K562 (cell line): ENCODE measurements around the gene TTC27. TPM values are rescaled to one million over a fixed set of nuclear protein-coding genes. Genes with fewer than 3 reads are reported as not detected.
A peak's percentile ranks its signal among the peaks of the same experiment; 100 is the strongest.

ENCODE experiments used
- CEBPG ChIP-seq, 3 experiments: fragments of 200-800 bp in 1 of 3; sonication (Bioruptor generic) in 1 of 3; sonication (generic) in 1 of 3; formaldehyde crosslinking in 1 of 3; IDR thresholded peaks in 2 of 3; conservative IDR thresholded peaks in 1 of 3; 2 replicates each; pipeline versions ENCODE4 v1.6.1 to v1.8.0; 2016 to 2022; ENCODE audit warnings: missing compliant biosample characterization in 2 of 3, missing genetic modification characterization in 2 of 3, mild to moderate bottlenecking in 1 of 3, missing genetic modification reagents in 1 of 3
- CHD2 ChIP-seq: IDR thresholded peaks from 2 replicates; pipeline ENCODE4 v1.6.1; 2011; ENCODE audit warnings: low read depth, low read length
- CUX1 ChIP-seq: fragments of 200-800 bp; sonication (Bioruptor generic); IDR thresholded peaks from 2 replicates; pipeline ENCODE4 v1.6.1; 2016; ENCODE audit warnings: missing genetic modification characterization, missing compliant biosample characterization
- ESRRA ChIP-seq: fragments of 450-650 bp; IDR thresholded peaks from 2 replicates; pipeline ENCODE4 v1.6.1; 2014; ENCODE audit warnings: low read depth, mild to moderate bottlenecking, moderate library complexity, borderline replicate concordance
- HOMEZ ChIP-seq: fragments of 250-450 bp; sonication (Bioruptor Pico); IDR thresholded peaks from 2 replicates; pipeline ENCODE4 v1.4.0; 2020; ENCODE audit warnings: mild to moderate bottlenecking, moderate library complexity
- JUN ChIP-seq, 2 experiments: sonication (generic) in 1 of 2; formaldehyde crosslinking in 1 of 2; IDR thresholded peaks; 2 replicates each; pipeline versions ENCODE4 v1.6.1 to v1.8.0; 2012 to 2022; ENCODE audit warnings: borderline replicate concordance in 2 of 2, mild to moderate bottlenecking in 2 of 2, improper control_type of control experiment in 1 of 2, low read depth in 1 of 2, low read length in 1 of 2, missing genetic modification reagents in 1 of 2
- JUND ChIP-seq, 2 experiments: IDR thresholded peaks; 2 replicates in 1 of 2; 3 replicates in 1 of 2; pipeline ENCODE4 v1.6.1; 2011; ENCODE audit warnings: borderline replicate concordance in 2 of 2, low read depth in 2 of 2, low read length in 2 of 2, improper control_type of control experiment in 1 of 2, missing biosample characterization in 1 of 2, missing genetic modification characterization in 1 of 2, missing genetic modification reagents in 1 of 2
- MTA3 ChIP-seq: fragments of 450-650 bp; formaldehyde crosslinking; IDR thresholded peaks from 2 replicates; pipeline ENCODE4 v1.6.1; 2017; ENCODE audit warnings: mild to moderate bottlenecking, borderline replicate concordance
- NR2C2 ChIP-seq, 2 experiments: fragments of 200-800 bp in 1 of 2; sonication (Bioruptor generic) in 1 of 2; sonication (generic) in 1 of 2; formaldehyde crosslinking in 1 of 2; IDR thresholded peaks; 2 replicates each; pipeline versions ENCODE4 v1.6.1 to v1.8.0; 2016 to 2022; ENCODE audit warnings: mild to moderate bottlenecking in 1 of 2, missing compliant biosample characterization in 1 of 2, missing genetic modification characterization in 1 of 2, missing genetic modification reagents in 1 of 2
- NR3C1 ChIP-seq: sonication (generic); formaldehyde crosslinking; IDR thresholded peaks from 2 replicates; pipeline ENCODE4 v1.8.1; 2022; ENCODE audit warnings: missing genetic modification reagents
- PHB2 ChIP-seq: fragments of 450-650 bp; IDR thresholded peaks from 2 replicates; pipeline ENCODE4 v1.6.1; 2017; ENCODE audit warnings: low read depth
- PRPF4 ChIP-seq: fragments of 200-400 bp; formaldehyde crosslinking; IDR thresholded peaks from one replicate; pipeline ENCODE4 v1.6.1; 2017; ENCODE audit warnings: low read length, low read depth, mild to moderate bottlenecking; ENCODE audit not compliant: insufficient read depth, poor library complexity, severe bottlenecking
- RBM17 ChIP-seq: fragments of 200-400 bp; formaldehyde crosslinking; IDR thresholded peaks from 2 replicates; pipeline ENCODE4 v1.6.1; 2017; ENCODE audit warnings: low read depth, mild to moderate bottlenecking, low read length, borderline replicate concordance
- TFAM ChIP-seq: fragments of 250-450 bp; sonication (Bioruptor Pico); conservative IDR thresholded peaks from 2 replicates; pipeline ENCODE4 v1.5.0; 2021; ENCODE audit warnings: mild to moderate bottlenecking, moderate library complexity
- THAP7 ChIP-seq: fragments of 250-450 bp; sonication (Bioruptor Pico); IDR thresholded peaks from 2 replicates; pipeline ENCODE4 v1.5.0; 2021
- ZNF134 ChIP-seq: fragments of 250-450 bp; sonication (Bioruptor Pico); conservative IDR thresholded peaks from 2 replicates; pipeline ENCODE4 v1.4.0; 2020
- ZNF785 ChIP-seq: fragments of 250-450 bp; sonication (Bioruptor Pico); IDR thresholded peaks from 2 replicates; pipeline ENCODE4 v1.4.0; 2020; ENCODE audit warnings: mild to moderate bottlenecking
- ZSCAN32 ChIP-seq: fragments of 450-650 bp; formaldehyde crosslinking; IDR thresholded peaks from 2 replicates; pipeline ENCODE4 v1.4.0; 2020; ENCODE audit warnings: mild to moderate bottlenecking, moderate library complexity
- polyA plus RNA-seq, 8 experiments: library from polyadenylated mRNA; depleted of rRNA in 4 of 8; stranded (reverse) in 5 of 8; unstranded in 3 of 8; fragments of >200 nt; fragmentation: Nextera tagmentation in 2 of 8; fragmentation: Illumina TruSeq in 1 of 8; extraction: Ambion mirVana in 2 of 8; extraction: Trizol in 1 of 8; gene quantifications; 2 replicates each; pipeline versions ENCODE4 v1.2.1 to v1.2.3, GENCODE V29; 2011 to 2014; ENCODE audit warnings: inconsistent platforms in 1 of 8, missing spikeins in 1 of 8
- total RNA-seq, 7 experiments: library from RNA; depleted of rRNA in 6 of 7; stranded (reverse); fragments of >200 nt in 6 of 7; fragmentation: Illumina TruSeq in 2 of 7; extraction: Trizol in 2 of 7; gene quantifications; 2 replicates each; pipeline versions ENCODE4 v1.2.1 to v1.2.3, GENCODE V29; 2011 to 2021; ENCODE audit warnings: low replicate concordance in 1 of 7

Gene TTC27
- total and polyA plus RNA-seq, 9 of the 15 experiments (the other 6 are each of a cell fraction or from before 2014, with no cell fraction given) = 44.3 to 93.4 (median 57.3) TPM

- TF ChIP-seq PRPF4 = no peak
- TF ChIP-seq ESRRA = no peak
- no peak for TF ChIP-seq RBM17
- TF ChIP-seq HOMEZ (CRISPR knock-in tag) = no peak
- TF ChIP-seq TFAM (CRISPR knock-in tag) = no peak
- peak; percentile 57; the same call in 1 of the 2 replicates for TF ChIP-seq JUND (IDR thresholded peaks at IDR 0.05; ENCODE audit: borderline replicate concordance, low read depth, low read length)
- TF ChIP-seq JUND (tag; IDR thresholded peaks at IDR 0.05; ENCODE audit: borderline replicate concordance, low read depth, low read length) = 0 out of 3 replicates have a peak, but pooled peaks have one; percentile 12
- no peak for TF ChIP-seq CUX1 (CRISPR knock-in tag)
- no peak for TF ChIP-seq CHD2
- no peak; the same call in 1 of the 2 replicates for TF ChIP-seq MTA3
- no peak for TF ChIP-seq NR2C2 (CRISPR knock-in tag; IDR thresholded peaks at IDR 0.05)
- TF ChIP-seq NR2C2 (tag; IDR thresholded peaks at IDR 0.05) = peak; percentile 73; the same call in 1 of the 2 replicates
- TF ChIP-seq PHB2 = no peak
- TF ChIP-seq NR3C1 = no peak
- no peak for TF ChIP-seq ZNF785 (CRISPR knock-in tag)
- no peak for TF ChIP-seq ZSCAN32 (CRISPR knock-in tag)
- peak; percentile 89 for TF ChIP-seq CEBPG (CRISPR knock-in tag; IDR thresholded peaks at IDR 0.05)
- TF ChIP-seq CEBPG (tag; conservative IDR thresholded peaks at IDR 0.05 in 1 of 2, IDR thresholded peaks at IDR 0.05 in 1 of 2) = peak; percentile 46 to 98; a peak in 3 of 4 replicates
- peak; percentile 52 for TF ChIP-seq JUN (IDR thresholded peaks at IDR 0.05; ENCODE audit: borderline replicate concordance, low read depth, low read length)
- peak; percentile 63; the same call in 1 of the 2 replicates for TF ChIP-seq JUN (CRISPR knock-in tag; IDR thresholded peaks at IDR 0.05; ENCODE audit: borderline replicate concordance)
- TF ChIP-seq ZNF134 (CRISPR knock-in tag) = no peak
- no peak for TF ChIP-seq THAP7 (CRISPR knock-in tag)
Measured at GRCh38 chr2:32865399-32866068, 237.7 kb downstream of the TTC27 start (continued).
